ENCODE results near the gene AMIGO2.
A peak's percentile ranks its signal among the peaks of the same experiment; 100 is the strongest.

Gene AMIGO2

GRCh38 chr12:47087088-47087688 is 7.4 kb upstream of the AMIGO2 start:
- no peak for DNase-seq (ENCODE audit: insufficient read length, low spot score)
- FAIRE-seq: no peak
- no peak for TF ChIP-seq TAF1 (IDR thresholded peaks at IDR 0.05; ENCODE audit: low read depth, low read length)
- no peak for TF ChIP-seq PAX5 (IDR thresholded peaks at IDR 0.05; ENCODE audit: insufficient read depth, low read length, severe bottlenecking)
- no peak for TF ChIP-seq SPI1 (IDR thresholded peaks at IDR 0.05; ENCODE audit: low read depth, low read length)
- no peak for TF ChIP-seq POLR2A (IDR thresholded peaks at IDR 0.05; ENCODE audit: low read depth, low read length)
- TF ChIP-seq POU2F2 (IDR thresholded peaks at IDR 0.05; ENCODE audit: low read depth, low read length): no peak
- TF ChIP-seq POLR2AphosphoS5 (IDR thresholded peaks at IDR 0.05; ENCODE audit: low read depth, low read length): no peak

DNA sequence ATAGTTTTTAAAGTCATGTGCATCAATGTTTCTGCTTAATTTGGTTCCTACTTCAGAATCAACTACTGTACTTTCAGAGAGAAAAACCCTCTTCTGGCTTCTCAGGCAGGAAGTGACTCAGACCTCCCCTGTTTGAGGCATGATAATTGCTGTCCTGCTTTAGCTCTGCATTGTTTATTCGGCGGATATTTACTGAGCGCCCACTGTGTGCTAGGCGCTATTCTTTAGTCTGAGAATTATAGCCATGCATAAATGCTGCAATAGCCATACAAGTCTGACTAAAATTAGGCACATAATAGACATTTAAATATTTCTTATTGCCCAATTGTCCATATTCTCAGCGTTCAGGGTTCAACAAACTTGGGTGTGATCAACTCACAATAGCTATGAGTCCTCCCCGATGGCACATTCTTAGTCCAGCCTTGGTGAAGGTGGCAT is 6.1 kb upstream of the AMIGO2 start:
- FAIRE-seq (no peak), DNase-seq (ENCODE audit: insufficient read length, low spot score) (no peak)
- no peak for TF ChIP-seq POLR2AphosphoS5 (IDR thresholded peaks at IDR 0.05; ENCODE audit: low read depth, low read length)
- 0 out of 2 replicates have a peak, but pooled peaks have one; percentile 7 for TF ChIP-seq SPI1 (IDR thresholded peaks at IDR 0.05; ENCODE audit: low read depth, low read length)

- TF ChIP-seq TAF1 (IDR thresholded peaks at IDR 0.05; ENCODE audit: low read depth, low read length): no peak
- no peak for TF ChIP-seq POLR2AphosphoS5 (IDR thresholded peaks at IDR 0.05; ENCODE audit: low read depth, low read length)
- no peak for TF ChIP-seq POLR2A (IDR thresholded peaks at IDR 0.05; ENCODE audit: low read depth, low read length)
- TF ChIP-seq SPI1 (IDR thresholded peaks at IDR 0.05; ENCODE audit: low read depth, low read length): no peak
- no peak for TF ChIP-seq POU2F2 (IDR thresholded peaks at IDR 0.05; ENCODE audit: low read depth, low read length)
- TF ChIP-seq PAX5 (IDR thresholded peaks at IDR 0.05; ENCODE audit: insufficient read depth, low read length, severe bottlenecking): no peak
- no peak for DNase-seq (ENCODE audit: insufficient read length, low spot score)
- FAIRE-seq: no peak
Observed at GRCh38 chr12:47084172-47084571, 4.4 kb upstream of the AMIGO2 start.

GRCh38 chr12:47082796-47083621 is 3.2 kb upstream of the AMIGO2 start:
- FAIRE-seq: no peak
- no peak for TF ChIP-seq POLR2A (IDR thresholded peaks at IDR 0.05; ENCODE audit: low read depth, low read length)
- TF ChIP-seq TAF1 (IDR thresholded peaks at IDR 0.05; ENCODE audit: low read depth, low read length): no peak
- no peak for TF ChIP-seq PAX5 (IDR thresholded peaks at IDR 0.05; ENCODE audit: insufficient read depth, low read length, severe bottlenecking)
- no peak for TF ChIP-seq POLR2AphosphoS5 (IDR thresholded peaks at IDR 0.05; ENCODE audit: low read depth, low read length)
- TF ChIP-seq SPI1 (IDR thresholded peaks at IDR 0.05; ENCODE audit: low read depth, low read length): no peak
- TF ChIP-seq POU2F2 (IDR thresholded peaks at IDR 0.05; ENCODE audit: low read depth, low read length): no peak
- DNase-seq (ENCODE audit: insufficient read length, low spot score): no peak

- FAIRE-seq (no peak), DNase-seq (ENCODE audit: insufficient read length, low spot score) (no peak)
- TF ChIP-seq POLR2AphosphoS5 (IDR thresholded peaks at IDR 0.05; ENCODE audit: low read depth, low read length) (no peak), SPI1 (IDR thresholded peaks at IDR 0.05; ENCODE audit: low read depth, low read length) (no peak), POLR2A (IDR thresholded peaks at IDR 0.05; ENCODE audit: low read depth, low read length) (no peak), TAF1 (IDR thresholded peaks at IDR 0.05; ENCODE audit: low read depth, low read length) (no peak), PAX5 (IDR thresholded peaks at IDR 0.05; ENCODE audit: insufficient read depth, low read length, severe bottlenecking) (no peak), POU2F2 (IDR thresholded peaks at IDR 0.05; ENCODE audit: low read depth, low read length) (no peak)
Observed at GRCh38 chr12:47082283-47082682, 2.5 kb upstream of the AMIGO2 start.

DNA sequence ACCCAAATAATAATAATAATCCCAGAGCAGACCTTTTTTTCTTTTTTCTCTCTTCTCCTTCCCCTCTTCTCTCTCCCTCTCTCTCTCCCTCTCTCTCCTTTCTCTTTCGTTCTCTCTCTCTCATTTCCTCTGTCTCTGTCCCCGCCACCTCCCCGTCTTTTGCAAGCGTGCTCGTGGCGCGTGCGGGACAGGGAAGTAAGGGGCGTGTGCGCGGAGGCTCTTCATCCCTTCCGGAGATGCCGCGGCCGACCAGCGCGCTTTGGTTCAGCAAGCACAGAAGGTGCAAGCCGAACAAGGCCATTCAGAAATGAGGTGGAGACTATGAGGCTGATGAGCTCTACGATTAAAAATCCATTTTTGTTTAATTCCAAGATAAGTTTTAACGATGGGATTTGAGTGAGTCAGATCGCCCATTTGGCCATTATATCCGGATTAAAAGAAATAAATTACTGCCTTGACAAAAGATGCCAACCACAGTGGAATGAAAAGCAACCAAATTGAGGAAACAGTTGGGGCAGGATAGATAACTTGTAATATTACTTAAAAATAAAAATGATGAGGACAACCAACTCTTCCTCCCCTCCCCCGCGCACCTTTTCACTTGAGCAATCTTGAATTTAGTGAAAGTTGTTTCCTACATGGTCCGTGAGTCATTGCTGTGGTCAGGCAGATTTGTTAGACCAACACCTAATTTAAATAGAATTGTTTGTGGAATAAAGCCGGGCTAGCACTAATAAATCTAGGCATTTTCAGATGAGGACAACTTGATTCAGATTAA is 1.2 kb upstream of the AMIGO2 start:
- no peak for FAIRE-seq
- no peak for DNase-seq (ENCODE audit: insufficient read length, low spot score)
- no peak for TF ChIP-seq PAX5 (IDR thresholded peaks at IDR 0.05; ENCODE audit: insufficient read depth, low read length, severe bottlenecking)
- TF ChIP-seq SPI1 (IDR thresholded peaks at IDR 0.05; ENCODE audit: low read depth, low read length): no peak
- TF ChIP-seq TAF1 (IDR thresholded peaks at IDR 0.05; ENCODE audit: low read depth, low read length): no peak
- TF ChIP-seq POU2F2 (IDR thresholded peaks at IDR 0.05; ENCODE audit: low read depth, low read length): no peak
- no peak for TF ChIP-seq POLR2AphosphoS5 (IDR thresholded peaks at IDR 0.05; ENCODE audit: low read depth, low read length)
- TF ChIP-seq POLR2A (IDR thresholded peaks at IDR 0.05; ENCODE audit: low read depth, low read length): no peak

DNA sequence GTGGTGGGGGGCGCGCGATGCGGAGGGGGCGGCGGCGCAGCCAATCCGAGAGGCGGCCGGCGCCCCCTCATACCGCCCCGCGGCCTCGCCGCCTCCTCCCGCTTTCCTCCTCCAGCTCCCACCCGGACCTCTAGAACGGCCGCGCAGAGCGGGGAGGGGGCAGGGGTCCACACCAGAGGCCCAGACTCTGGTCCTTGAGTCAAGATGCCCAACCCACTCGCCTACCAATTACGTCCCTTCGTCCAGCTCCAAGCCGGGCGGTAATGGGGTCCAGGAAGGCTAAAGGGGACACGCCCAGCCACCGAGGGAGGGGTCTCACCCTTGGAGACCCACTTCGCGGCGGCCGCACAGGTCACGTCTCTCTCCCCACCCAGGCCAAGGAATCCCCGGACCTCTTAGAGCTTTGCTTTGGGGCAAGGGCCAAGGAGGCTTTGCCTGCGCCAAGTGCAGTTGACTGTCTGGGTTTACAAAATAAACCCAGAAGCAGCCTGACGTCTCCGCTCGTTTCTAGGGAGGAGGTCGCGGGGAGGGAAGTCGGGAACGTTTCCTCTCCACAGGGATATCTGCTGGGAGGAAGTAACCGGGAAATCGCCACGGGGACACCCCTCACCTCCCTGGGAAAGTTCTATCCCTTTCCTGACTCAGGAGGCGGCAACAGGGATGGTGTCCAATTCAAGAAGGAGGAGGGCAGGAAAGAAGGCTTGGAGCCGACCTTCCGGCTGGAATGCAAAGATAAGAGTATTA is 394 bp upstream of the AMIGO2 start:
- TF ChIP-seq PAX5 (IDR thresholded peaks at IDR 0.05; ENCODE audit: insufficient read depth, low read length, severe bottlenecking): no peak
- no peak for DNase-seq (ENCODE audit: insufficient read length, low spot score)
- no peak for FAIRE-seq

GRCh38 chr12:47078733-47079467 is 859 bp downstream of the AMIGO2 start:
- FAIRE-seq: no peak
- TF ChIP-seq POLR2AphosphoS5 (IDR thresholded peaks at IDR 0.05; ENCODE audit: low read depth, low read length) (no peak), TAF1 (IDR thresholded peaks at IDR 0.05; ENCODE audit: low read depth, low read length) (no peak), PAX5 (IDR thresholded peaks at IDR 0.05; ENCODE audit: insufficient read depth, low read length, severe bottlenecking) (no peak), SPI1 (IDR thresholded peaks at IDR 0.05; ENCODE audit: low read depth, low read length) (no peak), POU2F2 (IDR thresholded peaks at IDR 0.05; ENCODE audit: low read depth, low read length) (no peak), POLR2A (IDR thresholded peaks at IDR 0.05; ENCODE audit: low read depth, low read length) (no peak)
- DNase-seq (ENCODE audit: insufficient read length, low spot score): no peak
